Heart left ventricle (tissue), 16 donors: ENCODE measurements around the gene MVK. TPM values are rescaled to one million over a fixed set of nuclear protein-coding genes. Genes with fewer than 3 reads are reported as not detected.
A peak's percentile ranks its signal among the peaks of the same experiment; 100 is the strongest.

Experiments
- ATAC-seq, 4 donors: fragments of 200-7000 bp; cut with Tn5 transposase; one replicate each; pipeline ENCODE4 v1.9.1; 2020 to 2022; ENCODE audit warnings: moderate library complexity in 4 of 4, mild to moderate bottlenecking in 3 of 4, moderate number of reproducible peaks in 1 of 4
- DNase-seq, 5 donors: peaks; one replicate each; pipeline ENCODE4 v3.0.0-alpha.2; 2020
- H3K27ac ChIP-seq, 12 donors: fragments of 200-600 bp; sonication (generic) in 4 of 12; one replicate each; pipeline versions ENCODE4 v1.5.0 to v1.8.0; 2016 to 2022; ENCODE audit warnings: mild to moderate bottlenecking in 2 of 12
- H3K27me3 ChIP-seq, 9 donors: fragments of 200-600 bp; sonication (generic) in 2 of 9; one replicate each; pipeline versions ENCODE4 v1.5.1 to v1.8.0; 2016 to 2022; ENCODE audit warnings: mild to moderate bottlenecking in 3 of 9
- H3K36me3 ChIP-seq, 9 donors: fragments of 200-600 bp; sonication (generic) in 2 of 9; one replicate each; pipeline versions ENCODE4 v1.5.0 to v1.8.0; 2018 to 2022; ENCODE audit warnings: mild to moderate bottlenecking in 2 of 9
- H3K4me1 ChIP-seq, 12 donors: fragments of 200-600 bp; sonication (generic) in 4 of 12; one replicate each; pipeline versions ENCODE4 v1.5.0 to v1.8.0; 2016 to 2022; ENCODE audit warnings: mild to moderate bottlenecking in 3 of 12
- H3K4me3 ChIP-seq, 12 donors: fragments of 200-600 bp; sonication (generic) in 4 of 12; one replicate each; pipeline versions ENCODE4 v1.5.0 to v1.8.0; 2017 to 2022; ENCODE audit warnings: mild to moderate bottlenecking in 9 of 12, moderate library complexity in 4 of 12
- H3K9me3 ChIP-seq, 12 donors: fragments of 200-600 bp; sonication (generic) in 4 of 12; one replicate each; pipeline versions ENCODE4 v1.5.0 to v1.8.0; 2016 to 2022; ENCODE audit warnings: mild to moderate bottlenecking in 1 of 12
- POLR2A ChIP-seq, 2 donors: fragments of 450-650 bp; IDR thresholded peaks; one replicate each; pipeline ENCODE4 v1.6.1; 2017; ENCODE audit warnings: antibody characterized with exemption in 2 of 2, mild to moderate bottlenecking in 2 of 2, moderate library complexity in 2 of 2
- WGBS, 4 donors: extraction: QIAGEN DNeasy Blood & Tissue Kit in 2 of 4; methylation state at CpG; one replicate each; pipeline versions ENCODE4 v1.1.5 to v1.1.7; 2013 to 2018; 5-methylcytosine and 5-hydroxymethylcytosine counted together
- intact Hi-C, 10 donors: fragments of 100-400 bp; cut with DNase I; formaldehyde crosslinking; loops; one replicate each; pipeline versions ENCODE4 v1.11.1 to v1.14.2; 2022
- polyA plus RNA-seq, 2 donors: library from polyadenylated mRNA; stranded (reverse); fragments of 200-250 nt; gene quantifications; one replicate each; pipeline ENCODE4 v1.2.3, GENCODE V29; 2013
- total RNA-seq, 9 donors: library from RNA; depleted of rRNA in 2 of 9; stranded (reverse); fragments of >200 nt in 2 of 9; fragmentation: NEBNext Ultra II Directional in 3 of 9; extraction: Animal tissue kit (Norgen Biotek cat#: 25700) in 3 of 9; gene quantifications; one replicate each; pipeline versions ENCODE4 v1.1.0 to v1.2.4, GENCODE V29; 2016 to 2023
- TF ChIP-seq, protein P1 (sequence below), 12 donors: fragments of 200-600 bp; sonication (generic) in 4 of 12; IDR thresholded peaks; one replicate each; pipeline versions ENCODE4 v1.5.0 to v1.8.0; 2018 to 2022; ENCODE audit warnings: antibody characterized with exemption in 12 of 12, mild to moderate bottlenecking in 5 of 12
- donor health status: ischemic (EF 13 %, LVEDD 7.1; RV severe dilation, severe dysfunction).
- donor health status: healthy with polysubstance abuse.
- donor health status: DM: no; HTN: yes; CAD: no.
- donor health status: DM: no; HTN: no; CAD: no.
- donor health status: ischemic (EF 25% LVEDD 6.9; RV normal size, moderate dysfunction).
- donor health status: ischemic (EF 25% LVEDD 5.7; RV mildly dilated, moderate dysfunction).
- donor health status: healthy.
- donor health status: DM: yes; HTN: yes; CAD: no.
- donor health status: ischemic (EF 35%, LVEDD 5.7; RV mildly dilated, moderate dysfunction).
- donor health status: nonischemic (EF 11% LVEDD 7.7; RV severe dilation, severe dysfunction).
- donor health status: DM: yes; HTN: yes; CAD: no.
- donor health status: PGD.
- donor health status: ischemic (EF 29% LVEDD 5.4; RV normal size, mild dysfunction).
- donor health status: nonischemic (EF 23%, LVEDD 6.1; RV moderate dilation, normal function).

The MVK gene
- total and polyA plus RNA-seq, 11 donors = 7.9 to 14.9 (median 10.1) TPM

- H3K9me3 ChIP-seq = no peaks in the 10 kb centered on the region
- TF ChIP-seq, protein P1, sequence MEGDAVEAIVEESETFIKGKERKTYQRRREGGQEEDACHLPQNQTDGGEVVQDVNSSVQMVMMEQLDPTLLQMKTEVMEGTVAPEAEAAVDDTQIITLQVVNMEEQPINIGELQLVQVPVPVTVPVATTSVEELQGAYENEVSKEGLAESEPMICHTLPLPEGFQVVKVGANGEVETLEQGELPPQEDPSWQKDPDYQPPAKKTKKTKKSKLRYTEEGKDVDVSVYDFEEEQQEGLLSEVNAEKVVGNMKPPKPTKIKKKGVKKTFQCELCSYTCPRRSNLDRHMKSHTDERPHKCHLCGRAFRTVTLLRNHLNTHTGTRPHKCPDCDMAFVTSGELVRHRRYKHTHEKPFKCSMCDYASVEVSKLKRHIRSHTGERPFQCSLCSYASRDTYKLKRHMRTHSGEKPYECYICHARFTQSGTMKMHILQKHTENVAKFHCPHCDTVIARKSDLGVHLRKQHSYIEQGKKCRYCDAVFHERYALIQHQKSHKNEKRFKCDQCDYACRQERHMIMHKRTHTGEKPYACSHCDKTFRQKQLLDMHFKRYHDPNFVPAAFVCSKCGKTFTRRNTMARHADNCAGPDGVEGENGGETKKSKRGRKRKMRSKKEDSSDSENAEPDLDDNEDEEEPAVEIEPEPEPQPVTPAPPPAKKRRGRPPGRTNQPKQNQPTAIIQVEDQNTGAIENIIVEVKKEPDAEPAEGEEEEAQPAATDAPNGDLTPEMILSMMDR (IDR thresholded peaks at IDR 0.05) = no peak
- TF ChIP-seq POLR2A (IDR thresholded peaks at IDR 0.05) = no peak
- H3K36me3 ChIP-seq = peaks cover 0 to 4% (median 0%) of the 10 kb centered on the region in 9 donors
- peak overlapping the region in 1 of 12 donors; percentile 3 for H3K27ac ChIP-seq
- no peak overlapping the region for H3K4me3 ChIP-seq
- DNase-seq = peak in 1 of 5 donors; percentile 63
- H3K27me3 ChIP-seq = peaks cover 0 to 12% (median under 1%) of the 10 kb centered on the region in 9 donors
- WGBS, 4 donors = 33 to 50% (median 39%) methylated on average over 5 to 7 of the region's 7 CpGs
- intact Hi-C loops = no loop called here
- peaks cover 0 to 13% (median 7%) of the 10 kb centered on the region in 12 donors for H3K4me1 ChIP-seq
- ATAC-seq = peak; percentile 45 to 73 (median 64)
Measured at GRCh38 chr12:109544955-109545531, 28.6 kb upstream of the MVK start.

DNA sequence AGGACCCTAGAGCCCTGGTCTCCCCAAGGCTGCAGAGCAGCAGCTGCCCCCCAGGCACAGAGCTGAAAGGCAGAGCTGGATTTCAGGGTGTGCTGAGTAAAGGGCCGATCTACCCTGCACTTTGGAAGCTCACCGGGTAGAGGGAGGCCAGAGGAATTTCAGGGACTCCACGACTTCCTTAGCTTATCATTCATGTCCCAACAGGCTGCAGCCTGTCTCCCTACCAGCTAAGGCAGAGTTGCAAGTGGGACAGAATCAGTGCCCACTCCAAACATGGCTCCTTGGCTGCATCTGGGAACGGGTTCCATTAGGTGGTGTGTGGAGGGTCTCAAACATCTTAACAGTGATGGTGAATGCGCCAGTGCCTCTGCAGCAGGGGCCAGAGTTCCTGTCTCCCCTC, 27.8 kb upstream of the MVK start:
- TF ChIP-seq, protein P1 (IDR thresholded peaks at IDR 0.05) = no peak
- no peak for TF ChIP-seq POLR2A (IDR thresholded peaks at IDR 0.05)
- Histone ChIP-seq H3K9me3 (no peaks in the 10 kb centered on the region), H3K4me1 (peaks cover 0 to 13% (median 7%) of the 10 kb centered on the region in 12 donors), H3K36me3 (no peaks in the 10 kb centered on the region), H3K27me3 (peaks cover 0 to 19% (median 4%) of the 10 kb centered on the region in 9 donors), H3K4me3 (no peak overlapping the region), H3K27ac (no peak overlapping the region)
- no peak for ATAC-seq
- 51 to 65% (median 55%) methylated on average over 5 of the region's 5 CpGs for WGBS, 4 donors
- DNase-seq = peak in 1 of 5 donors; percentile 28
- intact Hi-C loops = no loop called here

GRCh38 chr12:109547286-109547685, 26.3 kb upstream of the MVK start:
- no peaks in the 10 kb centered on the region for H3K36me3 ChIP-seq
- no peak overlapping the region for H3K4me3 ChIP-seq
- ATAC-seq = no peak
- intact Hi-C loops = no loop called here
- H3K4me1 ChIP-seq = peaks cover 0 to 13% (median 7%) of the 10 kb centered on the region in 12 donors
- TF ChIP-seq, protein P1 (IDR thresholded peaks at IDR 0.05) = no peak
- no peak for TF ChIP-seq POLR2A (IDR thresholded peaks at IDR 0.05)
- peaks cover 0 to 28% (median 4%) of the 10 kb centered on the region in 9 donors for H3K27me3 ChIP-seq
- DNase-seq = peak in 1 of 5 donors; percentile 16
- no peak overlapping the region for H3K27ac ChIP-seq
- 89 to 95% (median 93%) methylated on average over 18 of the region's 18 CpGs for WGBS, 4 donors
- no peaks in the 10 kb centered on the region for H3K9me3 ChIP-seq

DNA sequence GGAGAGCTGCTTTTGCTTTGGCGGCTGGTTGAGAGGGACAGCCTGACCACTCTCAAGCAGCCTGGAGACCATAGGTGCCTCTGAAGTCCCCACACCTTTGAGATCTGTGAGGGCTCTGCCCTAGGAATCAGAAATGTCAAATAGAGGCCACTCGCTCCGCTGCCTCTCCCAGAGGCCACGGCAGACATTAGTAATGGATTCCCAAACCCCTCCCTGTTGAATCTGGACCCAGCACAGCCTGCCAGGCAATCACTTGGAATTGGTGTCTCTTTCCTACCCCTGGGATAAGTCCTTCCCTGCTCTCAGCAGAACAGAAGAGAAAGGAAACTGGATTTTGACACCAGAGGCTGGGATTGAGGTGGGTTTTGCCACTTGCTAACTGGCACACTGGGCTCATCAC, 25.3 kb upstream of the MVK start:
- intact Hi-C loops = no loop called here
- Histone ChIP-seq H3K27me3 (peaks cover 0 to 28% (median 4%) of the 10 kb centered on the region in 9 donors), H3K27ac (no peak overlapping the region), H3K4me1 (peaks cover 0 to 13% (median 7%) of the 10 kb centered on the region in 12 donors), H3K4me3 (no peak overlapping the region), H3K36me3 (no peaks in the 10 kb centered on the region), H3K9me3 (no peaks in the 10 kb centered on the region)
- DNase-seq (peak in 1 of 5 donors; percentile 5), ATAC-seq (no peak)
- WGBS, 4 donors = 78 to 88% (median 83%) methylated on average over 4 of the region's 4 CpGs
- TF ChIP-seq POLR2A (IDR thresholded peaks at IDR 0.05) = no peak
- TF ChIP-seq, protein P1 (IDR thresholded peaks at IDR 0.05) = no peak
